HG03175 (cell line): ENCODE data around the gene SERPINA5.
"Not testable (repeated sequence)": the region's sequence is repeated elsewhere in the genome, so short reads cannot be mapped to it uniquely, and the experiment has no call there.

Experiments
- ATAC-seq: cut with Tn5 transposase; IDR thresholded peaks from one replicate; pipeline ENCODE4 v1.9.1; 2021; ENCODE audit warnings: mild to moderate bottlenecking, moderate library complexity; ENCODE audit not compliant: unreplicated experiment

The SERPINA5 gene

GRCh38 chr14:94621358-94622134 is 40.3 kb downstream of the SERPINA5 start:
- ATAC-seq, result no peak

DNA sequence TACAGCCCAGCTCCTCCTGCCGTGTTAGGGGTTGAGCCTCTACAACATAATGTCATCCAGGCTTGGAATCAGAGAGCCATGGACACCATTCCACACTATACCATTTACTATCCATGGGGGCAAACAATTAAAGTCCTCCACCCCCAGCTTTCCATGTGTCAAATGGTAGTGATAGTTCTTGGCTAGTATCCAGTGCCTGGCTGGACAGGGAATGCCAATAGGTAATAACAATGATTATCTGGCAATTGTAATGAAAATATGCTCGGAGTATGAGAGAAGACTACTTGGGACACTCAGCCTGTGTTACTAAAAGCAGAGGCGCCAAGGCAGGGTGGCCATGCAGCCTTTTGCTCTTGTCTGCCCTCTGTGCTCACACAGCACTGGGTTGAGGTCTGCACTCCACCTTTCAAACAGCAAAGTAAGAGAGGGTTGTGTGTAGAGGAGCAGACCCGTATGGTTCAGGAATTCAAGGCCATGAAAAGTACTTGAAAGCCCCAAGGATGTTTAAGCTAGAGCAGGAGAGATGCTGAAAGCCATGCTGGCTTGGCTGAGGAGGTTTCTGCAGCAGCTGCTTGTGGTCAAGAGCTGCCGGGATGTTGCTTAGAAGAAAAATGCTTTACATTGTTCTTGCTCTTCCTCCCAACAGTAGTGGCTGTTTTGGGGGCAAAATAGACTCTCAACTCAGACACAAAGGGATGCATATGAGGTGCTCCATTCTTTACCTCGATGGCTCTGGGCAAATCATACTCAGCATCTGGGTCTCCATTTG is 41.6 kb downstream of the SERPINA5 start:
- ATAC-seq, result no peak

DNA sequence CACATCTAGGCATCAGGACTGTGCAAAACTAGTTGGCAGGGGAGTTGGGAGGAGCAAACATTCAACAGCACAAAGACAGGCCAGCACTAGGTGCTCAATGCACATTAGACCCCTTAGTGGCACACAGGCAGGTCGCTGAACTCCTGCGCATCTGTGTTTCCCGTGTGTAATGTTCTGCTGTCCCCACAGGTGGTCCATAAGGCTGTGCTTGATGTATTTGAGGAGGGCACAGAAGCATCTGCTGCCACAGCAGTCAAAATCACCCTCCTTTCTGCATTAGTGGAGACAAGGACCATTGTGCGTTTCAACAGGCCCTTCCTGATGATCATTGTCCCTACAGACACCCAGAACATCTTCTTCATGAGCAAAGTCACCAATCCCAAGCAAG is 42.2 kb downstream of the SERPINA5 start:
- ATAC-seq, result no peak

DNA sequence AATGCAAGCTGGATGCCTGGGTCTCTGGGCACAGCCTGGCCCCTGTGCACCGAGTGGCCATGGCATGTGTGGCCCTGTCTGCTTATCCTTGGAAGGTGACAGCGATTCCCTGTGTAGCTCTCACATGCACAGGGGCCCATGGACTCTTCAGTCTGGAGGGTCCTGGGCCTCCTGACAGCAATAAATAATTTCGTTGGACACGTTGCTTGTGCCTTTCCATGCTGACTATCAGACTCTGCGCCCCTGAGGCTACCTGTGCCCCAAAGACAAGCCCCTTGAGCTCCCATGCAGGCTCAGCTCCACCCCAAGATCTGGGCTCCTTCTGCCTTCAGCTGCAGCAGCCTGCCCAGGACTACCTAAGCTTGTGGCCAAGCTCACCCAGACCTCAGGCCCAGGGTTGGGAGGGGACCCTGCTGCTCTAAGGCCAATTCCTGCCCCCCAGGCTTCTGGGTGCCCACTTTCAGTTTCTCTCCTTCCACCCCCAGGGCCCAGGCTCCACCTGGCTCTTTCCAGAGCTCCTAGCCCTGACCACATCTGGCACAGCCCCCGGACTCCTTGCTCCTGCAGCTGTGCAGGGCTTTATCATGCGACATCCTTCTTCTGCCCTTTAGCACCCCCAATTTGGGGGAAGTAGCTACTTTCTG is 42.8 kb downstream of the SERPINA5 start:
- no peak for ATAC-seq

DNA sequence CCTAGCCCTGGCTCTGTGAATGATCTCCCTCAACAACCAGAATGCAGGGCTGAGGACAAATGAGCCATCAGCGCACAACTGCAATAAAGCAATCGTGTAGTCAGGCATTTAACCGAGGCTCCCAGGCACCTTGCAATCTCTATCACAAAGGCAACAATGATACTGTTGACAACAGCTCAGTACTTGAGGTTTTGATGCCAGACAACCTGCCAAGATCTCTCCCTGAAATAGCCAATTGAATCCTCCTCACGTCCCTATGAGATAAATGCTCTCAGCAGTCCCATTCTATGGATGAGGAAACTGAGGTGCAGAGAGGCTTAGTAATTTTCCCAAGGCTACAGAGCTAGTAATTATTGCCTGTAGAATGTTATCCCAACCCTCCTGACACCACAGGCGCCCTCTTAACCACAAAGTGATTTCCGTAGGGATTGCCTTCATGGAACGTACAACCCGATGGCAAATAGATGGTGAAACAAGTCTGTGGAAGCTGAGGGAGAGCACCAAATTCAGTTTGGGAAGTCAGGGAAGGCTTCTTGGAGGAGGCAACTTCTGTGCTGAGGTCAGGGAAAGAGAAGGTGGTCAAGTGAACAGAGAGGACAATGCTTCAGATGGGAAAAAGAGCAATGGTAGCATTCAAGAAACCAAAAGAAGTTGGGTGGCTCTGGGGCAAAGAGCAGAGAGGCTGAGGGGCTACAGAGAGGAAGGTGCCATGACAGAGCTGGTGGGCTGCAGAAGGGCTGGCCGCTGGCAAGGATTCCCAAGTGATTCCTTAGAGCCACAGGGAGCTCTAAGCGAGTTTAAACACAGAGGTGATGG is 43.5 kb downstream of the SERPINA5 start:
- ATAC-seq, result no peak

DNA sequence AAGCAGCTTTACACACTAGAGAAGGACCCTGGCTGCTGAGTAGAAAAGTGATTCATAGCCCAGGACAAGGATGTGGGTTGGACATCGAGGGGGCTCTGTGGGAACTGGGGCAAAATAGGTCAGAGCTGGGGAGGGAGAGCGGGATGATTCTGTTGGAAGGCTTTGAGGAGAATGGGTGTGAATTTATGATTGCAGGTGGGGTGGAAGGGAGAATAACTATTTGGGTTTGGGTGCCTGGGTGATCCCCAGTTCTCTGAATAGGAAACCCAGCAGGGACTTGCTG is 44.1 kb downstream of the SERPINA5 start:
- ATAC-seq, result no peak

DNA sequence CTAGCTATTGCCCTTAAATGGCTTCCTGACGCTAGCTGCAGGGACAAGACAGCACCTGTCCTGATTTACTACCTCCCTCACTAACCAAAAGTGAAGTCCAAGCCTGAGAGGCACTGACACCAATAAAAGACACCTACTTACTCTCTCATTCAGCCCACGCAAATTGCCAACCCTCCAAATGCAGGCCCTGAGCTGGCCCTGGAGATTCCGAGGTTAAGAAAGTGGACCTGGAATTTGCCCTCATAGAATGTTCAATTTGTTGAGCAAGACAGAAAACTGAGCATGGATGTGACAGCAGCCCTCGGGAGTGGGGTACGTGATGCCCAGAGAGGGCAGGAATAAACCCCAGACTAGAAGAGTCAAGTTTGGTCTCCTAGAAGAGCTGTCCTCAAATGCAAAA is 47.4 kb downstream of the SERPINA5 start:
- ATAC-seq, result no peak

GRCh38 chr14:94630396-94630795 is 49.2 kb downstream of the SERPINA5 start:
- no peak for ATAC-seq

DNA sequence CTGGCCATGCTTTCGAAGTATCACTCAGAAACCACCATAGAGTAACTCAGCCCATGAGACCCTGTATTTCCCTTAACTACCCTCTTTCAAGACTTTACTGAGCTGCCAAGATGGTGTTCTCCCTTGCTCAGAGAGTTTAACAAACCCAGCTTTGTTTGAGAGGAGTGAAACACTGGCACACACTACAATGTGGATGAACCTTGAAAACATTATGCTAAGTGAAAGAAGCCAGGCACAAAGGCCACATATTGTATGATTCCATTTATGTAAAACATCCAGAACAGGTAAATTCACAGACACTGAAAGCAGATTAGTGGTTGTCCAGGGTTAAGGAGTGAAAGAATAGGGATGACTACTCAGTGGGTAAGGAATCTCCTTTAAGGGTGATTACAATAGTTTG is 49.8 kb downstream of the SERPINA5 start:
- no peak for ATAC-seq

- no peak for ATAC-seq
Measured at GRCh38 chr14:94631536-94632304, 50.5 kb downstream of the SERPINA5 start.

DNA sequence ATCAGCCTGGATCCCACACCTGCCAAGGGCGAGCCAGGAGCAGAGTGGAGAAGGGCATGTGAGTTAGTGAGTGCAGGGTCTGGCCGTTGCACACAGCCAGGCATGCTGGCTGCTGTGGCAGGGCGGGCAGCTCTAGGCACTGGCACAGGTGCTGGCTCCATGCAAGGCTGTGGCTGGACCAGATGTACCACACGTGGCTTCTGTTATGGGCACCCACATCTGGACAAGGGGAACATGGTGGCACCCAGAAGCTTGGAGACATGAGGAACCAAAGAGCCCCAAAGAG is 51.0 kb downstream of the SERPINA5 start:
- ATAC-seq, result no peak

DNA sequence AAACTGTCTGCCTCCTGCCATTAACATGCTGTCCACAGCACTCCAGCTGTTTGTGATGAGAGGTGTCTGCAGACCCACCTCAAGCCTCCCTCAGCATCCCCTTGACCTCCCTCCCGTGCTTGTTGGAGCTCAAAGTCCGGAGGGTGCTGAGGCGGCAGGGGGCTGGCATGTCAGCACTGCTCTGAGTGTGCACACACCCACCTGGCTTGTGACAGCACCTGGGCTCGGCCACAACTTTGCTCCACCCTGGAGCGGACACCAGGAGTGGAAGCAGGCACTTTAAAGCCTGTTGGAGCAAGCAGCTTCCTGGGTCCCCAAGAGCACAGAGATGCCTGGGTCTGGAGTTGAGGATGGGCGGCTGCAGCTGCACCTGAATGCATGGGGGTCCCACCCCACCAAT is 51.9 kb downstream of the SERPINA5 start:
- ATAC-seq, result no peak

GRCh38 chr14:94635154-94635553 is 53.9 kb downstream of the SERPINA5 start:
- no peak for ATAC-seq

- ATAC-seq, result no peak
Measured at GRCh38 chr14:94636744-94637412, 55.7 kb downstream of the SERPINA5 start.

GRCh38 chr14:94637814-94638213 is 56.6 kb downstream of the SERPINA5 start:
- ATAC-seq, result not testable (repeated sequence)

GRCh38 chr14:94638339-94638738 is 57.1 kb downstream of the SERPINA5 start:
- no peak for ATAC-seq

DNA sequence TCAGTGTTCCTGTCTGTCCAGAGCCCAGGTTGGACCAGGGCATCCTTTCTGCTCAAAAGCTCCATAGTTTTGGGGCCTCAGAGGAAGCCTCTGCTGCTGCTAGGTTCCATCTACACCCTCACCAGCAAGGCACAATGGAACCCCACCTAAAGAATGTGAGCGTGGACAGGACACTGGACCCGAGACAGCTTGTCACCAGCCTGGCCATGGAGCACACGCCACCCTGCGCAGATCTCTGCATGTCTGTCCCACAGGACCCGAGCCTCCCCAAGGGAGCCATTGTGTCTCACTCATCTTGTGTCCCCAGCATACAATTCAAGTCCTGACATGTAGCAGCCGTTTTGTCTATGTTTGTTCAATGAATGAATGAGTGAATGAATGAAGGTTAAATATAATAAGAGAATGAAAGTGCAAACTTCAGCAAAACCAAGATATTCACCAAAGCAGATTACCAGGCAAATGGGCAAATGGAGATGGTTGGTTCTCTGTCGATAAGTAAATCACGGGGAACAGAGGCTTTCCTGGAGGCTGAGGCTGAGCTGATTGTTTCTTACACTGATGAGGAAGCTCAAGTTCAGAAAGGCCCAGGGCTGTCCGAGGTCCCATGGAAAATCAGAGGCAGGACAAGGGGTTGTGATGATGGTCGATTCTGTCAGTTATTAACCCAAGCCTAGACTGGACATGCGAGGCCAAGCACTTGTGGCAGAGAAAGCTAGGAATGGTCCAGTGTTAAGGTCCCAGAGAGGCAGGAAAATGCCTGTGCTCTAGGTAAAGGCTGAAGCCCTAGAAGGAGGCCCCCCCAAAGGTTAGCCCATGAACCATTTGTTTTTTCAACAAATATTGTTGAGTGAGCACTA is 58.0 kb downstream of the SERPINA5 start:
- ATAC-seq, result no peak

DNA sequence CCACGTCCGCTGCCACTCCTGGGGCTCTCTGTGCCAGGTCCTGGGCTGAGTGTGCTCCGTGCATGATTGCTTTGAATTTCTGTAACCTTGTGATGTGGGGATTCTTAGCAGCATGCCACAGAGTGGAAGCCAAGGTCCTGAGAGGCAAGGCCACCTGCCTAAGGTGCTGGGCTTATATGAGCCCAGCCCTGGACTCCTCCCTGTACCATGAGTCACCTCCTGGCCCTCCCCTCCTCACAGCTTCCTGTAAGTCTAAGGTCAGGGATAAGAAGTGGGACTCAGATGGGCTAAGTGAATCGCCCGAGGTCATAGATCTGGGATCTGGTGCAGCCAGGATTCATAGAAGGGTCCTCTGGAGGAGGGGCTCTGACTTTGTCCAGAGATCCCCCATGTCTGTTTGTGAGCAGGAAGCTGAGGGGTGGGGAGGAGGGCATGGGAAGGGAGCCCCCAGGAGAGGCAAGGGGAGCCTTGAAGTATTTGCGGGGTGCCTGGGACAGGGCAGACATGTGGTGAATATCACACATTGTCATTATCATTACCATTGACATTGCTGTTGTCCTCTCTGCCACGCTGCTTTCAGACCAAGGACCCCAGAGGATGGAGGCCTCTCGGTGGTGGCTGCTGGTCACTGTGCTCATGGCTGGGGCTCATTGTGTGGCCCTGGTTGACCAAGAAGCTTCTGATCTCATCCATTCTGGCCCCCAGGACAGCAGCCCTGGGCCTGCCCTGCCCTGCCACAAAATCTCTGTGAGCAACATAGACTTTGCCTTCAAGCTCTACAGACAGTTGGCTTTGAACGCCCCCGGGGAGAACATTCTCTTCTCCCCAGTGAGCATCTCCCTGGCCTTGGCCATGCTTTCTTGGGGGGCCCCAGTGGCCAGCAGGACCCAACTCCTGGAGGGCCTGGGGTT is 59.8 kb downstream of the SERPINA5 start:
- no peak for ATAC-seq
